MM.1S (cell line): ENCODE measurements around the gene MBOAT1.

Source experiments
- CTCF ChIP-seq: fragments of 300-600 bp; sonication (generic); IDR thresholded peaks from 2 replicates; pipeline ENCODE4 v1.5.1; 2016; ENCODE audit warnings: antibody characterized with exemption, low read length, mixed read lengths
- EZH2 ChIP-seq: fragments of 300-600 bp; sonication (generic); optimal IDR thresholded peaks from 2 replicates; pipeline ENCODE3; 2017; ENCODE audit warnings: low read depth, mild to moderate bottlenecking, antibody characterized with exemption, low read length, mixed read lengths
- EZH2phosphoT487 ChIP-seq: fragments of 300-600 bp; sonication (generic); IDR thresholded peaks from 2 replicates; pipeline ENCODE4 v1.6.1; 2018; ENCODE audit warnings: antibody characterized with exemption, low read length

- no peak for TF ChIP-seq CTCF
- TF ChIP-seq EZH2: no peak
- TF ChIP-seq EZH2phosphoT487: no peak
These were observed 8.1 kb upstream of the MBOAT1 start for GRCh38 chr6:20220359-20220758.
